Activated B cell treated with CpG ODN at 0.5 μM for 24 hours (primary cell): ENCODE data around the gene PDPK1. TPM values are rescaled to one million over a fixed set of nuclear protein-coding genes. Genes with fewer than 3 reads are reported as not detected.

Experiments
- ATAC-seq: fragments of 200-7000 bp; cut with Tn5 transposase; one replicate; pipeline ENCODE4 v1.10.0; 2021; ENCODE audit warnings: low read depth, mild to moderate bottlenecking, moderate library complexity
- CTCF ChIA-PET: fragments of 350-600 bp; sonication (Branson Sonifier 250); formaldehyde crosslinking; loops from one replicate; lab custom pipeline; 2021; ENCODE audit warnings: antibody characterized with exemption; lab: Charles Lee
- POLR2A ChIA-PET: fragments of 350-600 bp; sonication (Branson Sonifier 250); formaldehyde crosslinking; loops from one replicate; lab custom pipeline; 2021; ENCODE audit warnings: antibody characterized with exemption; lab: Charles Lee
- DNase-seq: peaks from one replicate; pipeline ENCODE4 v3.0.0; 2022
- H3K27ac Mint-ChIP-seq: one replicate; pipeline ENCODE4 v1.8.0; 2020; ENCODE audit warnings: mixed read lengths
- H3K27me3 Mint-ChIP-seq: one replicate; pipeline ENCODE4 v1.8.0; 2021; ENCODE audit warnings: mixed read lengths
- H3K36me3 Mint-ChIP-seq: one replicate; pipeline ENCODE4 v1.8.0; 2021; ENCODE audit warnings: low read depth, mixed read lengths
- H3K4me1 Mint-ChIP-seq: one replicate; pipeline ENCODE4 v1.8.0; 2021; ENCODE audit warnings: mixed read lengths
- H3K4me3 Mint-ChIP-seq: one replicate; pipeline ENCODE4 v1.8.0; 2020; ENCODE audit warnings: mild to moderate bottlenecking, mixed read lengths
- H3K9me3 Mint-ChIP-seq: one replicate; pipeline ENCODE4 v1.8.0; 2020; ENCODE audit warnings: mixed read lengths
- intact Hi-C: fragments of 100-400 bp; cut with micrococcal nuclease; formaldehyde crosslinking; loops from one replicate; pipeline ENCODE4 v1.15.1; 2024
- total RNA-seq: library from RNA; stranded (reverse); gene quantifications from 2 replicates; pipeline ENCODE4 v1.2.3, GENCODE V29; 2022
- TF ChIP-seq, protein P1 (sequence below): fragments of 200-600 bp; IDR thresholded peaks from one replicate; pipeline ENCODE4 v1.8.0; 2022; ENCODE audit warnings: antibody characterized with exemption, mild to moderate bottlenecking

Gene PDPK1
- total RNA-seq, 1 donor from 2014 or later: 62.0 TPM

DNA sequence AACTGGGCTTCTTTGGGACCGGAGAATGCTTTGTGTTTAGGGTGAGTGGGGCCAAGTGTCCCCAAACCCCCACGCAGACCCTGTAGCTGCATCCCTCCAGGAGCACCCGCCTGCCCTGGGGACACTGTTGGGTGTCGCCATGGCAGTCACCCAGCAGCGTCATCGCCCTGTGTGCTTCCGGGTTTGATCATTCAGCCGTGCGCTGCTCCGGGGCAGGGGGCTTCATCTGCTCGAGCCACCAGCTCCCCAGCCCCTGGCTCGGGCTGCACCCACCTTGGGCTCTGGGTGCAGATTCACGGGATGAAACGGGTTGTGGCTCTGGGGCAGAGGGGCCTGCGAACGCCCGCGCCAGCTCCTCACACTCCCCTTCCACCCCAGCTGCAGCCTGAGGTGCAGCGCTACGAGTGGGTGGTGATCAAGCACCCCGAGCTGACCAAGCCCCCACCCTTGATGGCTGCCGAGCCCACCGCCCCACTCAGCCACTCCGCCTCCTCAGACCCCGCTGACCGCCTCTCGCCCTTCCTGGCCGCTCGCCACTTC is 37.9 kb upstream of the PDPK1 start:
- ChIA-PET CTCF (interaction anchor here (1.9 to 2.5 kb wide), 2 partner anchors 70 to 305 kb away, joined by 9 to 17 read pairs; no protein-coding TSS in a partner anchor), POLR2A (interaction anchor here (0.6 to 1.4 kb wide), 3 partner anchors 345 to 575 kb away, joined by 4 to 10 read pairs (median 7); partner anchors contain the start of gene TRAF7)
- H3K4me1 Mint-ChIP-seq: peaks cover 3% of the 10 kb centered on the region
- H3K9me3 Mint-ChIP-seq: no peaks in the 10 kb centered on the region
- ATAC-seq (no peak), DNase-seq (no peak)
- intact Hi-C loops: loop anchor here (5.0 kb wide), 1 partner anchor 498 kb away; no protein-coding TSS in a partner anchor
- no peak overlapping the region for H3K27ac Mint-ChIP-seq
- H3K27me3 Mint-ChIP-seq: no peaks in the 10 kb centered on the region
- TF ChIP-seq, protein P1, sequence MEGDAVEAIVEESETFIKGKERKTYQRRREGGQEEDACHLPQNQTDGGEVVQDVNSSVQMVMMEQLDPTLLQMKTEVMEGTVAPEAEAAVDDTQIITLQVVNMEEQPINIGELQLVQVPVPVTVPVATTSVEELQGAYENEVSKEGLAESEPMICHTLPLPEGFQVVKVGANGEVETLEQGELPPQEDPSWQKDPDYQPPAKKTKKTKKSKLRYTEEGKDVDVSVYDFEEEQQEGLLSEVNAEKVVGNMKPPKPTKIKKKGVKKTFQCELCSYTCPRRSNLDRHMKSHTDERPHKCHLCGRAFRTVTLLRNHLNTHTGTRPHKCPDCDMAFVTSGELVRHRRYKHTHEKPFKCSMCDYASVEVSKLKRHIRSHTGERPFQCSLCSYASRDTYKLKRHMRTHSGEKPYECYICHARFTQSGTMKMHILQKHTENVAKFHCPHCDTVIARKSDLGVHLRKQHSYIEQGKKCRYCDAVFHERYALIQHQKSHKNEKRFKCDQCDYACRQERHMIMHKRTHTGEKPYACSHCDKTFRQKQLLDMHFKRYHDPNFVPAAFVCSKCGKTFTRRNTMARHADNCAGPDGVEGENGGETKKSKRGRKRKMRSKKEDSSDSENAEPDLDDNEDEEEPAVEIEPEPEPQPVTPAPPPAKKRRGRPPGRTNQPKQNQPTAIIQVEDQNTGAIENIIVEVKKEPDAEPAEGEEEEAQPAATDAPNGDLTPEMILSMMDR: no peak
- peaks cover 17% of the 10 kb centered on the region for H3K36me3 Mint-ChIP-seq
- no peak overlapping the region for H3K4me3 Mint-ChIP-seq

DNA sequence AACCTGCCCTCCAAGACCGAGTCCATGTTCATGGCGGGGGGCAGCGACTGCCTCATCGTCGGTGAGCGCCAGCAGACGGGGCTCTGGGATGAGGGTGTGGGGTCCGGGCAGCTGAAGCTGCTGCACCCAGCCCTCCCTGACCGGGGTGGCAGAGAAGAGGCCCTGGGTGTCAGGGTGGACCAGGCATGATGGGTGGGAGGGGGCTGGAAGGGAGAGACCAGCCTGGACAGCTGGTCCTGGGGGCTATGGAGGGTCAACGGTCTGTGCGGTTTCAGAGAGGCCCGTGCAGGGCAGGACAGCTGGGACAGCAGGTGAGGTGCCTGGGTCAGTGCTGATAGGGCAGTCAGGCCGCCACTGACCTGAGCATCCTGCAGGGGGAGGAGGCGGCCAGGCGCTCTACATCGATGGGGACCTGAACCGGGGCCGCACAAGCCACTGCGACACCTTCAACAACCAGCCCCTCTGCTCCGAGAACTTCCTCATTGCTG is 37.3 kb upstream of the PDPK1 start:
- Mint-ChIP-seq H3K4me1 (peaks cover 7% of the 10 kb centered on the region), H3K9me3 (no peaks in the 10 kb centered on the region), H3K4me3 (no peak overlapping the region)

DNA sequence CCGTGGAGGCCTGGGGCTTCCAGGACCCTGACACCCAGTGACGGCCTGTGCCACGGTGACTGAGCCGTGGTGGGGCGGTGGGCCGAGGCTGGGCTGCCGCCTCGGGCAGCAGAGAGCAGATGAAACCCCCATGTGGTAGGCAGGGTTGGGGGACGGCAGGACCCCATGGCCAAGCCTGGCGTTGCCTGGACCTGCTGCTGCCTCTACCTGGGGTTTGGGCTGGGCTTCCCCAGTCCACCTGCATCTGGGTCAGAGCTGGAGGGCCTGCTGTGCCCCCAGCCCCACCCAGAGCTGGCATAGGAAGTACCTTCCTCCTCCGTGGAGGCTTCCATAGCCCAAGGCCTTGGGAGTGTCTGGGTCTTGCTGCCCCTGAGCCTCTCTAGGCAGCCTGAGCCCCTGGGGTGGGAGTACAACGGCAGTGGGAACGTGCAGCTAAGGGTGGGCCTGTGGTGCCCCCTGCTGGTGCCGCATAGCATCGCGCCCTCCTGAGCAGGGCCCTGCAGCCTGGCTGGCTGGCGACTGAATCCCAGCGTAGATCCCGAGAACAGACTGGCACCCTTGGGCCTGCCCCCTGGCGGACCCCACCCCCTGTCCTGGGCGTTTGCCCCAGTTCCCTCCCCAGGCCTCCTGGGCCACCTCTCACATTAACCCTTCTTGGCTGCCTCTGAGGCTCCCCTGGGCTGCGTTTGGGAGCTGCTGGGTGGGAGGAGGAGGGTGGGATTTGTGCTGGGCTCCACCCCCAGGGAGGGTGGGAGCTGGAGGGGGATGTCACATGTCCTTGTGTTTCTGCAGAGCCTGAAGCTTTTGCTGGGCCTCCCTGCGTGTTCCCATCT is 36.7 kb upstream of the PDPK1 start:
- H3K9me3 Mint-ChIP-seq: no peaks in the 10 kb centered on the region
- no peaks in the 10 kb centered on the region for H3K27me3 Mint-ChIP-seq
- H3K4me1 Mint-ChIP-seq: peaks cover 11% of the 10 kb centered on the region
- H3K36me3 Mint-ChIP-seq: peaks cover 14% of the 10 kb centered on the region
- intact Hi-C loops: loop anchor here (1.0 to 5.0 kb wide), 7 partner anchors 14 to 499 kb away; partner anchors contain the start of genes ABCA3, CCNF and ECI1
- ATAC-seq: peak; percentile 98
- ChIA-PET CTCF (interaction anchor here (0.5 to 2.5 kb wide), 13 partner anchors 8 to 645 kb away, joined by 3 to 17 read pairs (median 4); partner anchors contain the start of genes ECI1 and TEDC2), POLR2A (interaction anchor here (0.8 to 1.2 kb wide), 4 partner anchors 9 to 306 kb away, joined by 3 to 8 read pairs (median 4); partner anchors contain the start of gene TBC1D24)
- no peak overlapping the region for H3K27ac Mint-ChIP-seq
- no peak overlapping the region for H3K4me3 Mint-ChIP-seq
- TF ChIP-seq, protein P1: peak; percentile 84
- DNase-seq: peak; percentile 77

More for the DNA sequence above, 37.3 kb upstream of the PDPK1 start:
- Mint-ChIP-seq H3K27me3 (no peaks in the 10 kb centered on the region), H3K36me3 (peaks cover 17% of the 10 kb centered on the region), H3K27ac (no peak overlapping the region)
- DNase-seq (no peak), ATAC-seq (no peak)
- intact Hi-C loops: loop anchor here (5.0 kb wide), 1 partner anchor 498 kb away; no protein-coding TSS in a partner anchor
- CTCF ChIA-PET: interaction anchor here (1.0 to 2.5 kb wide), 6 partner anchors 12 to 306 kb away, joined by 3 to 17 read pairs (median 7); partner anchors contain the start of genes ECI1 and TEDC2
- POLR2A ChIA-PET: interaction anchor here (0.6 to 1.4 kb wide), 5 partner anchors 26 to 574 kb away, joined by 4 to 10 read pairs (median 4); partner anchors contain the start of genes TBC1D24 and TRAF7
- TF ChIP-seq, protein P1: no peak

DNA sequence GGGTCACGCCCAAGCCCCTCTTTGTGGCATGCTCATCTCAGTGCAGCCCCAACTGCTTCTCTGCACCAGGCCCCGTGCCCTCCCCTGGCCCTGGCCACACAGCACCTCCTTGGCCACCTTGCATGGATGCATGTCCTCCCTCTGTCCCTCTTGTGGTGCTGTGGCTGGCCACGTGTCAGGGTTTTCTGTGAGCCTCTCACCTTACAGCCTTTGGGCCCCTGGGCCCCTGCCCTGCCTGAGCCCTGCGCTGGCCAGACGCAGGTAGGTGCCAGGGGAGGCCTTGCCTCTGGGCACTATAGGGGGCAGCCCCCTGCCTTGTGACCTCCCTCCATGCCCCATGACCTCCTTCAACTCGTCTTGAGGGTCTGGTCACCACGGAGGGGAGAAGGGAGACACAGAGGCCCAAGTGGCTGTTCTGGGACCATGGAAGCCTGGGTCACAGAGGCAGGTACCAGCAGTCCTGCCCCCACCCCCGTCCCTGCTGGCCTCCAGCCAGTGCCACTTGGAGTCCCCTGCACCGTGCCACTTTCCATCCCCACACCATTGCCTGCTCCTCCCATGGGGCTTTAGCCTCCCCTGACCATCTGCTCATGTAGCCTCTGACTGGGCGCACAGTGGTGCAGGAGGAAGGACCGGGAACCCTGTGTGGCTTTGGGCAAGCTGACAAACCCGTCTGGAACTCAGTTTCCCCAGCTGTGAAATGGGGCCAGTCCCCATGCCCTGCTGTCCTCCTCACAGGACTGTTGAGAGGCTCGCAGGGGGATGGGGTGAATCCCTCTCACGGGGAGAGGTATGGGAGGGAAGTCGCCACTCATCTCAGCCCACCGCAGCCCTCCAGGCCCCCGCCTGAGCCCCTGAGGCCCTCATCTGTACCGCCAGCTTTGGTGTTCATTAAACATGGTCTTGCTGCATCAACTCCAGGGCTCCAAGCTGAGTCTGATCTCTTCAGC is 35.6 kb upstream of the PDPK1 start:
- ATAC-seq (no peak), DNase-seq (no peak)
- Mint-ChIP-seq H3K36me3 (peaks cover 9% of the 10 kb centered on the region), H3K4me3 (no peak overlapping the region), H3K27me3 (no peaks in the 10 kb centered on the region), H3K4me1 (peaks cover 20% of the 10 kb centered on the region), H3K27ac (no peak overlapping the region), H3K9me3 (no peaks in the 10 kb centered on the region)
- intact Hi-C loops: loop anchor here (1.0 to 5.0 kb wide), 7 partner anchors 15 to 500 kb away; partner anchors contain the start of genes ABCA3, CCNF and ECI1
- ChIA-PET CTCF (interaction anchor here (0.9 to 2.5 kb wide), 9 partner anchors 13 to 480 kb away, joined by 3 to 17 read pairs (median 4); partner anchors contain the start of gene ECI1), POLR2A (interaction anchor here (0.8 to 1.2 kb wide), 3 partner anchors 8 to 27 kb away, joined by 3 to 8 read pairs (median 4); partner anchors contain the start of gene TBC1D24)
- TF ChIP-seq, protein P1: no peak
